ENCODE measurements around the gene TRIM34.
"Not testable (repeated sequence)": the region's sequence is repeated elsewhere in the genome, so short reads cannot be mapped to it uniquely, and the experiment has no call there.

TRIM34 gene

GRCh38 chr11:5691238-5691963, 66.6 kb downstream of the TRIM34 start:
- H3K4me1 ChIP-seq (ENCODE audit: control insufficient read depth in 2 of 2, insufficient read depth in 2 of 2, low read length in 2 of 2); H3K36me3 ChIP-seq (ENCODE audit: control insufficient read depth in 2 of 2, insufficient read depth in 2 of 2, low read length in 2 of 2); H3K9me3 ChIP-seq (ENCODE audit: control insufficient read depth in 2 of 2, low read length in 2 of 2); H3K27me3 ChIP-seq (ENCODE audit: control insufficient read depth in 2 of 2, insufficient read depth in 2 of 2, low read length in 2 of 2): not testable (repeated sequence)
- peak overlapping the region; percentile 53 to 66 for H3K9ac ChIP-seq (ENCODE audit: low read depth in 1 of 2, low read length in 2 of 2)
- H3K4me3 ChIP-seq (ENCODE audit: low read length in 2 of 2) = peak overlapping the region; percentile 68 to 69
- H3K27ac ChIP-seq (ENCODE audit: low read depth in 2 of 2, low read length in 2 of 2) = peak overlapping the region; percentile 64 to 85

- peaks cover 6 to 7% of the 10 kb centered on the region in 2 donors for H3K4me1 ChIP-seq (ENCODE audit: control insufficient read depth in 2 of 2, insufficient read depth in 2 of 2, low read length in 2 of 2)
- no peaks in the 10 kb centered on the region for H3K27me3 ChIP-seq (ENCODE audit: control insufficient read depth in 2 of 2, insufficient read depth in 2 of 2, low read length in 2 of 2)
- H3K27ac ChIP-seq (ENCODE audit: low read depth in 2 of 2, low read length in 2 of 2) = peak overlapping the region; percentile 3 to 4
- H3K9ac ChIP-seq (ENCODE audit: low read depth in 1 of 2, low read length in 2 of 2) = peak overlapping the region; percentile 15 to 29
- peaks cover 3 to 4% of the 10 kb centered on the region in 2 donors for H3K36me3 ChIP-seq (ENCODE audit: control insufficient read depth in 2 of 2, insufficient read depth in 2 of 2, low read length in 2 of 2)
- H3K4me3 ChIP-seq (ENCODE audit: low read length in 2 of 2) = peak overlapping the region; percentile 7 to 68
- H3K9me3 ChIP-seq (ENCODE audit: control insufficient read depth in 2 of 2, low read length in 2 of 2) = no peaks in the 10 kb centered on the region
These were observed 67.2 kb downstream of the TRIM34 start for GRCh38 chr11:5691964-5692361.

Measured in mucosa of rectum (tissue), 2 donors.